ENCODE results near the gene NEDD4L.

Gene NEDD4L

GRCh38 chr18:58364876-58365528 is 321.0 kb downstream of the NEDD4L start:
- Histone ChIP-seq H3K9ac (ENCODE audit: low read length) (no peak overlapping the region), H4K8ac (ENCODE audit: low read depth, low read length) (no peak overlapping the region), H3K18ac (ENCODE audit: low read length) (no peak overlapping the region), H3K9me3 (ENCODE audit: insufficient read depth, low read depth, low read length) (no peaks in the 10 kb centered on the region), H2BK5ac (ENCODE audit: low read depth, low read length, poor library complexity) (no peak overlapping the region), H4K91ac (ENCODE audit: low read depth, low read length) (no peak overlapping the region), H2AK5ac (ENCODE audit: low read length) (no peak overlapping the region), H2BK12ac (ENCODE audit: low read length) (no peak overlapping the region), H3K79me1 (ENCODE audit: low read length) (no peaks in the 10 kb centered on the region), H4K12ac (ENCODE audit: low read depth, low read length) (no peak overlapping the region), H3K23ac (ENCODE audit: low read length) (no peak overlapping the region), H2BK120ac (ENCODE audit: insufficient read depth, low read length, poor library complexity) (no peak overlapping the region), H3K4me1 (ENCODE audit: control insufficient read depth in 1 of 2, insufficient read depth in 2 of 2, low read length in 2 of 2) (no peaks in the 10 kb centered on the region), H3K14ac (ENCODE audit: low read length) (no peak overlapping the region), H3K27ac (ENCODE audit: low read depth, low read length) (no peak overlapping the region), H3K36me3 (ENCODE audit: control insufficient read depth in 1 of 2, insufficient read depth in 2 of 2, low read length in 2 of 2) (peaks cover 22 to 36% of the 10 kb centered on the region in 2 experiments), H2AFZ (ENCODE audit: insufficient read depth, low read length, poor library complexity) (no peak overlapping the region), H3K4me3 (ENCODE audit: low read depth, low read length) (no peak overlapping the region), H3K4me2 (ENCODE audit: low read length) (no peak overlapping the region), H3K4ac (ENCODE audit: low read depth, low read length) (no peak overlapping the region), H3K27me3 (ENCODE audit: insufficient read depth, low read length) (no peaks in the 10 kb centered on the region), H3K79me2 (ENCODE audit: control insufficient read depth, insufficient read depth, low read length, poor library complexity) (no peaks in the 10 kb centered on the region)
- WGBS (ENCODE audit: extremely low coverage, insufficient coverage, insufficient read length) = no CpG with 5 or more reads among the region's 7 CpGs
- no peak for DNase-seq

DNA sequence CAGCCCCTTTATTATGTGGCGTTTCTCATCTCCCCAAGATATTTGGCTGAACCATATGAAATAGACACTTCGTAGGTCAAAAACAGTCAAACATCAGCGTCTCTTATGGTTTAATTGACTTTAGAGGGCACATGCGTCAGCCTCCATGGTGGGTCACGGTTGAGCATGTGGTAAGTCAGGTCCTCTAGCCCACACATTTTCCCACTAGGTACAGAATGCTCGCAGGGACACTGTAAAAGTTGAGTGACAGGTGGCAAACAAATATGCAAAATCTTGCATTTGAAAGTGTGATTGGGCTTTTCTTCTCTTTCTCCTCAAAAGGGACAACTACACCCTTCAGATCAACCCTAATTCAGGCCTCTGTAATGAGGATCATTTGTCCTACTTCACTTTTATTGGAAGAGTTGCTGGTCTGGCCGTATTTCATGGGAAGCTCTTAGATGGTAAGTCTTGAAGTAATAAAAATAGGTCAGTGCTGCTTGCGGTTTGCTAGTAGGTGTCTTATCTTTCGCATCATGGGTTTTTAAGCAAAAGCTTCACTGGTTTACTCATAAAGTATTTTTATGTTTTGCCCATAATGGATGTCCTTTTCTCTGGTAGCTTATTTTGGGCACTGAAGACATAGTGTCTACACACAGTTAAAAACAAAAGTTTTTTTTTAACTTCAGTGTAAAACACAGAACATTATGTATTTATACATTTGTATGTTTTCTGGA is 323.6 kb downstream of the NEDD4L start:
- Histone ChIP-seq H2BK12ac (ENCODE audit: low read length) (no peak overlapping the region), H3K79me1 (ENCODE audit: low read length) (no peaks in the 10 kb centered on the region), H3K9ac (ENCODE audit: low read length) (no peak overlapping the region), H2AK5ac (ENCODE audit: low read length) (no peak overlapping the region), H3K4me2 (ENCODE audit: low read length) (no peak overlapping the region), H3K14ac (ENCODE audit: low read length) (no peak overlapping the region), H3K4ac (ENCODE audit: low read depth, low read length) (no peak overlapping the region), H3K23ac (ENCODE audit: low read length) (no peak overlapping the region), H2AFZ (ENCODE audit: insufficient read depth, low read length, poor library complexity) (no peak overlapping the region), H4K91ac (ENCODE audit: low read depth, low read length) (no peak overlapping the region), H4K12ac (ENCODE audit: low read depth, low read length) (no peak overlapping the region), H3K27me3 (ENCODE audit: insufficient read depth, low read length) (no peaks in the 10 kb centered on the region), H2BK5ac (ENCODE audit: low read depth, low read length, poor library complexity) (no peak overlapping the region), H3K79me2 (ENCODE audit: control insufficient read depth, insufficient read depth, low read length, poor library complexity) (no peaks in the 10 kb centered on the region), H3K36me3 (ENCODE audit: control insufficient read depth in 1 of 2, insufficient read depth in 2 of 2, low read length in 2 of 2) (peaks cover 29 to 47% of the 10 kb centered on the region in 2 experiments), H4K8ac (ENCODE audit: low read depth, low read length) (no peak overlapping the region), H3K27ac (ENCODE audit: low read depth, low read length) (no peak overlapping the region), H3K4me3 (ENCODE audit: low read depth, low read length) (no peak overlapping the region), H3K18ac (ENCODE audit: low read length) (no peak overlapping the region), H2BK120ac (ENCODE audit: insufficient read depth, low read length, poor library complexity) (no peak overlapping the region), H3K4me1 (ENCODE audit: control insufficient read depth in 1 of 2, insufficient read depth in 2 of 2, low read length in 2 of 2) (no peaks in the 10 kb centered on the region), H3K9me3 (ENCODE audit: insufficient read depth, low read depth, low read length) (no peaks in the 10 kb centered on the region)
- no peak for DNase-seq
- WGBS (ENCODE audit: extremely low coverage, insufficient coverage, insufficient read length) = no CpG with 5 or more reads among the region's 9 CpGs

DNA sequence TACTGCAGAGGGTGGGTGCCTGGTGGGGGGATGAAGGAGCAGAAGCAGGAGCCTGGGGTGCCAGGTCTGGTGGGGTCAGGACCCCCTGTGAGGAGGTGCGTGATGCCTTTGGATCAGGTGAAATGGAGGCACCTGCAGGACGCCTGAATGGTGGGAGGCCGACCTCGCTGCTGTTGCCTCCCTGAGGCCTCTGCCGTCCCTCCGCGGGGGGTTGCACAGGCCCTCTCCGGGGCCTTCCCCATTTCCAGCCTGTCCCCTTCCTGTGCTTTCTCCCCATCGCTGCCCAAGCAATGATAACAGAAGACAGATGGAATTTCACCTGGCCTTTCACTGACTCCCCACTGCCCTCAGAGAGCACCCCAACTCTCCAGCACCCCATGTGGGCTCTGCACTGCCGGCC is 325.6 kb downstream of the NEDD4L start:
- WGBS (ENCODE audit: extremely low coverage, insufficient coverage, insufficient read length) = no CpG with 5 or more reads among the region's 10 CpGs
- no peaks in the 10 kb centered on the region for H3K4me1 ChIP-seq (ENCODE audit: control insufficient read depth in 1 of 2, insufficient read depth in 2 of 2, low read length in 2 of 2)
- H2BK120ac ChIP-seq (ENCODE audit: insufficient read depth, low read length, poor library complexity) = no peak overlapping the region
- no peak overlapping the region for H2AFZ ChIP-seq (ENCODE audit: insufficient read depth, low read length, poor library complexity)
- H3K18ac ChIP-seq (ENCODE audit: low read length) = no peak overlapping the region
- no peak overlapping the region for H2AK5ac ChIP-seq (ENCODE audit: low read length)
- no peak overlapping the region for H3K4me3 ChIP-seq (ENCODE audit: low read depth, low read length)
- H2BK5ac ChIP-seq (ENCODE audit: low read depth, low read length, poor library complexity) = no peak overlapping the region
- no peak overlapping the region for H3K9ac ChIP-seq (ENCODE audit: low read length)
- no peak overlapping the region for H3K14ac ChIP-seq (ENCODE audit: low read length)
- H3K79me2 ChIP-seq (ENCODE audit: control insufficient read depth, insufficient read depth, low read length, poor library complexity) = no peaks in the 10 kb centered on the region
- H3K36me3 ChIP-seq (ENCODE audit: control insufficient read depth in 1 of 2, insufficient read depth in 2 of 2, low read length in 2 of 2) = peaks cover 32 to 57% of the 10 kb centered on the region in 2 experiments
- no peak overlapping the region for H4K12ac ChIP-seq (ENCODE audit: low read depth, low read length)
- no peak overlapping the region for H4K8ac ChIP-seq (ENCODE audit: low read depth, low read length)
- no peak overlapping the region for H2BK12ac ChIP-seq (ENCODE audit: low read length)
- no peaks in the 10 kb centered on the region for H3K79me1 ChIP-seq (ENCODE audit: low read length)
- no peaks in the 10 kb centered on the region for H3K9me3 ChIP-seq (ENCODE audit: insufficient read depth, low read depth, low read length)
- no peak overlapping the region for H3K23ac ChIP-seq (ENCODE audit: low read length)
- no peaks in the 10 kb centered on the region for H3K27me3 ChIP-seq (ENCODE audit: insufficient read depth, low read length)
- no peak overlapping the region for H3K27ac ChIP-seq (ENCODE audit: low read depth, low read length)
- H3K4me2 ChIP-seq (ENCODE audit: low read length) = no peak overlapping the region
- H4K91ac ChIP-seq (ENCODE audit: low read depth, low read length) = no peak overlapping the region
- H3K4ac ChIP-seq (ENCODE audit: low read depth, low read length) = no peak overlapping the region
- no peak for DNase-seq

GRCh38 chr18:58370038-58370580 is 326.1 kb downstream of the NEDD4L start:
- Histone ChIP-seq H2BK120ac (ENCODE audit: insufficient read depth, low read length, poor library complexity) (no peak overlapping the region), H3K36me3 (ENCODE audit: control insufficient read depth in 1 of 2, insufficient read depth in 2 of 2, low read length in 2 of 2) (peaks cover 37 to 59% of the 10 kb centered on the region in 2 experiments), H2BK12ac (ENCODE audit: low read length) (no peak overlapping the region), H3K4me3 (ENCODE audit: low read depth, low read length) (no peak overlapping the region), H2AK5ac (ENCODE audit: low read length) (no peak overlapping the region), H3K4me2 (ENCODE audit: low read length) (no peak overlapping the region), H3K4ac (ENCODE audit: low read depth, low read length) (no peak overlapping the region), H4K12ac (ENCODE audit: low read depth, low read length) (no peak overlapping the region), H3K23ac (ENCODE audit: low read length) (no peak overlapping the region), H3K27me3 (ENCODE audit: insufficient read depth, low read length) (no peaks in the 10 kb centered on the region), H3K9ac (ENCODE audit: low read length) (no peak overlapping the region), H2BK5ac (ENCODE audit: low read depth, low read length, poor library complexity) (no peak overlapping the region), H3K79me1 (ENCODE audit: low read length) (no peaks in the 10 kb centered on the region), H3K4me1 (ENCODE audit: control insufficient read depth in 1 of 2, insufficient read depth in 2 of 2, low read length in 2 of 2) (no peaks in the 10 kb centered on the region), H3K18ac (ENCODE audit: low read length) (no peak overlapping the region), H4K8ac (ENCODE audit: low read depth, low read length) (no peak overlapping the region), H3K14ac (ENCODE audit: low read length) (no peak overlapping the region), H3K9me3 (ENCODE audit: insufficient read depth, low read depth, low read length) (no peaks in the 10 kb centered on the region), H3K27ac (ENCODE audit: low read depth, low read length) (no peak overlapping the region), H3K79me2 (ENCODE audit: control insufficient read depth, insufficient read depth, low read length, poor library complexity) (no peaks in the 10 kb centered on the region), H4K91ac (ENCODE audit: low read depth, low read length) (no peak overlapping the region), H2AFZ (ENCODE audit: insufficient read depth, low read length, poor library complexity) (no peak overlapping the region)
- no CpG with 5 or more reads among the region's 10 CpGs for WGBS (ENCODE audit: extremely low coverage, insufficient coverage, insufficient read length)
- no peak for DNase-seq

Measured in trophoblast cell (in vitro differentiated cells and primary cell).